Urinary bladder (tissue), 4 donors: ENCODE measurements around the gene SMYD3. TPM values are rescaled to one million over a fixed set of nuclear protein-coding genes. Genes with fewer than 3 reads are reported as not detected.

Source experiments
- DNase-seq: peaks from one replicate; pipeline ENCODE4 v3.0.0-alpha.2; 2015; ENCODE audit errors: extremely low spot score
- H3K27ac ChIP-seq: one replicate; pipeline ENCODE4 v1.5.1; 2013; ENCODE audit warnings: low read depth, mild to moderate bottlenecking, moderate library complexity
- H3K36me3 ChIP-seq: one replicate; pipeline ENCODE4 v1.6.1; 2013; ENCODE audit warnings: mild to moderate bottlenecking, moderate library complexity; ENCODE audit not compliant: insufficient read depth
- H3K4me1 ChIP-seq: one replicate; pipeline ENCODE4 v1.6.1; 2013; ENCODE audit warnings: mild to moderate bottlenecking, moderate library complexity; ENCODE audit not compliant: insufficient read depth
- H3K4me3 ChIP-seq: one replicate; pipeline ENCODE4 v1.5.1; 2013; ENCODE audit warnings: low read depth, low read length
- WGBS: extraction: QIAGEN DNeasy Blood & Tissue Kit; methylation state at CpG from one replicate; pipeline ENCODE4 v1.1.7; 2013; 5-methylcytosine and 5-hydroxymethylcytosine counted together
- polyA plus RNA-seq: library from polyadenylated mRNA; stranded (reverse); fragments of 200-250 nt; gene quantifications from one replicate; pipeline ENCODE4 v1.2.3, GENCODE V29; 2013
- total RNA-seq: library from RNA; depleted of rRNA; stranded (reverse); fragments of >200 nt; gene quantifications from one replicate; pipeline ENCODE4 v1.2.3, GENCODE V29; 2014
- donor health status: healthy with polysubstance abuse.
- donor health status: healthy.

The SMYD3 gene
- total and polyA plus RNA-seq, 2 donors = 18.2 to 44.6 TPM

GRCh38 chr1:245999697-246000637 lies 507.1 kb downstream of the SMYD3 start:
- no peaks in the 10 kb centered on the region for H3K4me1 ChIP-seq
- no peak overlapping the region for H3K4me3 ChIP-seq
- no peak overlapping the region for H3K27ac ChIP-seq
- no peak for DNase-seq
- no peaks in the 10 kb centered on the region for H3K36me3 ChIP-seq
- WGBS = 68% methylated on average over 10 of the region's 10 CpGs

DNA sequence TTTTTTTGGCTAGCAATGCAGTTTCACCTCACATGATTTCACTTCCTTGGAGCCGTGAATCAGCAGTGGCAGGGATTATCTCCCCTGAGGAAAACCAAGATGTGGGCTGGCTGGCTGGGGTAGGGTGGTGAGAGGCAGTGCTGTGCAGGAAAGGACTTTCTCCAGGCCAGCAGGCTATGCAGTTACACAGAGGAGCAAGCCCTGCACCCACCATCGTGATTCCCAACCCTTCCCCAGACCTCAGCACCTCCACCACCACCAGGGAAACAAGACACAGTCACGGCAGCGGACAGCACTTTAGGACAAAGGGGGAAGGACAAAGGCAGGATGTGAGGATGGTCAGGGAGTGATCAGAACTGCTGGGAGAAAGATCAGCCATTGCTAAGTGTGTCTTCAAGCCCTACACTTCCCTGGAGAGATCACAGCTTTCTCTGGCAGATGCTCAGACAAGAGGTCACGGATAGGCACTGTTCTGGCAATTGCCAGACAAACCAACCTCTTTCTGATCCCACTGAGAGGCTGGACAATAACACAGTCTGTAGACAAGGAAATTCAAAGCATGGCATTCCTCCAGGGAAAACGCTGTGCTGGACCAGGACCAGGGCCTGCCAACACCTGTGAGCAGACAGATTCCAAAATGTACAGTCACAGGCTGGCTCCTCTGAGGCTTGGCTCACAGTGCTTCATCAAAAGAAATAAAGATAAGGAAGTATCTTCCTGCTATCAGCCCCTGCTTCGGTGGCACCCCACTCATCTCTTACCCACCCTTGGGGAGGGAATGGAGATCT lies 509.4 kb downstream of the SMYD3 start:
- DNase-seq = no peak
- Histone ChIP-seq H3K4me1 (no peaks in the 10 kb centered on the region), H3K36me3 (no peaks in the 10 kb centered on the region), H3K27ac (no peak overlapping the region), H3K4me3 (no peak overlapping the region)
- WGBS = 52% methylated on average over 7 of the region's 7 CpGs

GRCh38 chr1:245996811-245997210 lies 510.3 kb downstream of the SMYD3 start:
- 93% methylated on average over 15 of the region's 15 CpGs for WGBS
- H3K4me3 ChIP-seq = no peak overlapping the region

DNA sequence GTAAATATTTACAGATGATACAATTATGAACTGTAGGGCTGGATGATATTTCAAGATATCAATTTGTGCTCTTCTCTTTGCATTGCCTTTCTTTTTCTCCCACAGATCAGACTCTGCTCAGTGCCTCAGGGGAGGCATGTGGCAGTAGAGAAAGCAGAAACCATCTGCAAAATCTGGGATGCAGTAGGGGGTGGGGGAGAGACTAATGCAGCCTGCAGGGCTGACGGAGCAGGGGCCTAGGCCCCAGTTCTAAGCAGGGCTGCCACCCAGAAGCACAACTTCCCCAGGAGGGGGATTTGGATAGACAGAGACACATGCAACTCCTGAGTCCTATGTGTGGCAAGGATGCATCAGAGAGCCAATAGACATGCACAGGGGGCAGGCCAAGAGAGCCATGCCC lies 511.6 kb downstream of the SMYD3 start:
- WGBS = 96% methylated on average over 1 of the region's 1 CpG
- no peaks in the 10 kb centered on the region for H3K36me3 ChIP-seq
- no peak overlapping the region for H3K27ac ChIP-seq
- H3K4me1 ChIP-seq = no peaks in the 10 kb centered on the region
- no peak for DNase-seq
- H3K4me3 ChIP-seq = no peak overlapping the region

More at GRCh38 chr1:245996811-245997210, 510.3 kb downstream of the SMYD3 start:
- no peak for DNase-seq
- Histone ChIP-seq H3K36me3 (no peaks in the 10 kb centered on the region), H3K27ac (no peak overlapping the region), H3K4me1 (no peaks in the 10 kb centered on the region)

DNA sequence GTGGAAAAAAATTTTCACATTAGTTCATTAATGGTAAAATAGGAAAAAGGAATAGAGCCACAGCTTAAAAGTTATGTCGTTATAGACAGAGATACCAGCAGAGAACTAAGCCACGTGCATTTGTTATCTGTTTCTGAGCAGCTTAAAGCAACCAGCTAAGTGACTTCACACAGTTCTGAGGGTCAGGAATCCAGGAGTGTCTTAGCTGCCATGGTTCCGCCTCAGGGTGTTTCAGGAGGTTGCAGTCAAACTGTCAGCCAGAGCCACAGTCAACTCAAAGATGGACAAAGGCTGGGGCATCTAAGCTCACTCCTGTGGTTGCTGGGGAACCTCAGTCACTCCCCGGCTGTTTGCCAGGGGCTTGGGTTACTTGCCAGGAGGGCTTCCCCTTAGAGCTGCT lies 515.8 kb downstream of the SMYD3 start:
- 79% methylated on average over 4 of the region's 4 CpGs for WGBS
- Histone ChIP-seq H3K36me3 (no peaks in the 10 kb centered on the region), H3K4me3 (no peak overlapping the region), H3K27ac (no peak overlapping the region), H3K4me1 (no peaks in the 10 kb centered on the region)
- no peak for DNase-seq

GRCh38 chr1:245990315-245991022 lies 516.6 kb downstream of the SMYD3 start:
- DNase-seq = no peak
- H3K4me1 ChIP-seq = no peaks in the 10 kb centered on the region
- 81% methylated on average over 6 of the region's 6 CpGs for WGBS
- H3K27ac ChIP-seq = no peak overlapping the region
- no peak overlapping the region for H3K4me3 ChIP-seq
- no peaks in the 10 kb centered on the region for H3K36me3 ChIP-seq

DNA sequence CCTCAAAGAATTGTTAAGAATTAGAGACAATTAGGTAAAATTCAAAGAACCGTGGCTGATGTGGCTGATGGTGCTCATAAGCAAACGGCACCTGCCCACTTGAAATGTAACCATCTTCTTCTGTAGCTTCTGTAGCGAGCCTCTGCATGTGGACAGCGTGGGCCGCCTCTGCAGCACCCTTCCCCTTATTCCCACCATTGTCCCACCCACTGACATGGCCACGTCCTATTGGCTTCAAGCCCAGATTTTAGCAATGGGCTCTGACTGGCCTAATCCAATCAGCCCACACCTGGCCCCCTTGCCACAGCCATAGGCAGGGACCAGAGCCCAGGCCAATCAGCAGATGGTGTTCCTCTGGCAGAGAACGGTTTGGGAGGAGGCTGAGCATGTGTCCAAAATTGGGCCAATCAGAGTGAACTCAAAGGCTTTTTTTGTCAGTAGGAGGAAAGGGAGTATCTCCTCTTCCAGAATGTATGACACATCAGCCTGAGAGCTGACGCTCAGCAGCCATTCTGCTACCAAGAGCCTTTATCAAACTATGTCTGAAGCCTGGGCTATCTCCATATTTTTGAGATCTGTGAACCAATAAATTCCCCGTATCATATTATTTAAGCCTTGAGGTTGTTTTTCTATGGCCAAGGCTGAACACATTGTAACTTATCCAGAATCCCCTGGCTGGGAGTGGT lies 518.5 kb downstream of the SMYD3 start:
- H3K27ac ChIP-seq = no peak overlapping the region
- no peaks in the 10 kb centered on the region for H3K4me1 ChIP-seq
- H3K4me3 ChIP-seq = no peak overlapping the region
- WGBS = 90% methylated on average over 9 of the region's 9 CpGs
- DNase-seq = no peak
- H3K36me3 ChIP-seq = no peaks in the 10 kb centered on the region

DNA sequence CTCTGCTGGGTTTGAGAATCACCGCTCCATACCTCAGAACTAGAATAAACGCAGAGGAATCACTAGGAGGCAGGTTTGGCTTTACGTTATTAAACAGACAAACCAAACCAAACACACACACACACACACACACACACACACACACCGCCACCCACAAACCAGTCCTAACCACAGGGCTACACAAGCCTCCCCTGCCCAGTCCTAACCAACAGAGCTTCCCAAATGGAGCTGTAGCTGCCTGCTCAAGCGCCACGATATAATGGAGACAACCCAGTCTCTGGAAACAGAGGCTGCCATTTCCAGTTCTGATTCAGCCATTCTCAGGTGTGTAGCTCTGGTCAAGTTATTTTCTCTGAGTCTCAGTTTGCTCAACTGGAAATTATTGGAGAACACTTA lies 519.1 kb downstream of the SMYD3 start:
- H3K27ac ChIP-seq = no peak overlapping the region
- WGBS = 96% methylated on average over 6 of the region's 6 CpGs
- H3K4me1 ChIP-seq = no peaks in the 10 kb centered on the region
- H3K36me3 ChIP-seq = no peaks in the 10 kb centered on the region
- no peak for DNase-seq
- no peak overlapping the region for H3K4me3 ChIP-seq

GRCh38 chr1:245987577-245987976 lies 519.5 kb downstream of the SMYD3 start:
- Histone ChIP-seq H3K4me1 (no peaks in the 10 kb centered on the region), H3K36me3 (no peaks in the 10 kb centered on the region), H3K27ac (no peak overlapping the region), H3K4me3 (no peak overlapping the region)
- DNase-seq = no peak
- WGBS = 77% methylated on average over 6 of the region's 6 CpGs

DNA sequence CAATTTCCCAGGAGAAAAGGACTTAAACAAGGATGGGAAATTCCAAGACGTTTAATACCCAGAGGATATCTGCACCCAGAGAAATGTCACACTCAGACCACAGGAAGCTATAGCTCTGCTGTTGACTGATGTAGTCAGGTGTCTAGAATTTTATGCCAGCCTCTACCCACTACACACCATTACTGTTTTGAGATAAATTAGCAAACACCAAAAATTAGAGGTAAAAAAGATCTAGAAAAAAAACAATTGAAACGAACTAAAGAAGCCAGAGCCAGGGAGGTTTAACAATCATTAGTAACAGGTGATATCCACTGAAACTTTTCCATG lies 519.9 kb downstream of the SMYD3 start:
- H3K27ac ChIP-seq = no peak overlapping the region
- 52% methylated on average over 2 of the region's 2 CpGs for WGBS
- no peak overlapping the region for H3K4me3 ChIP-seq
- no peaks in the 10 kb centered on the region for H3K36me3 ChIP-seq
- H3K4me1 ChIP-seq = no peaks in the 10 kb centered on the region
- no peak for DNase-seq

- WGBS = 18% methylated on average over 12 of the region's 12 CpGs
- no peaks in the 10 kb centered on the region for H3K36me3 ChIP-seq
- H3K4me3 ChIP-seq = no peak overlapping the region
- no peak overlapping the region for H3K27ac ChIP-seq
- H3K4me1 ChIP-seq = no peaks in the 10 kb centered on the region
- peak; percentile 82 for DNase-seq
Observed at GRCh38 chr1:245986404-245987218, 520.5 kb downstream of the SMYD3 start.

DNA sequence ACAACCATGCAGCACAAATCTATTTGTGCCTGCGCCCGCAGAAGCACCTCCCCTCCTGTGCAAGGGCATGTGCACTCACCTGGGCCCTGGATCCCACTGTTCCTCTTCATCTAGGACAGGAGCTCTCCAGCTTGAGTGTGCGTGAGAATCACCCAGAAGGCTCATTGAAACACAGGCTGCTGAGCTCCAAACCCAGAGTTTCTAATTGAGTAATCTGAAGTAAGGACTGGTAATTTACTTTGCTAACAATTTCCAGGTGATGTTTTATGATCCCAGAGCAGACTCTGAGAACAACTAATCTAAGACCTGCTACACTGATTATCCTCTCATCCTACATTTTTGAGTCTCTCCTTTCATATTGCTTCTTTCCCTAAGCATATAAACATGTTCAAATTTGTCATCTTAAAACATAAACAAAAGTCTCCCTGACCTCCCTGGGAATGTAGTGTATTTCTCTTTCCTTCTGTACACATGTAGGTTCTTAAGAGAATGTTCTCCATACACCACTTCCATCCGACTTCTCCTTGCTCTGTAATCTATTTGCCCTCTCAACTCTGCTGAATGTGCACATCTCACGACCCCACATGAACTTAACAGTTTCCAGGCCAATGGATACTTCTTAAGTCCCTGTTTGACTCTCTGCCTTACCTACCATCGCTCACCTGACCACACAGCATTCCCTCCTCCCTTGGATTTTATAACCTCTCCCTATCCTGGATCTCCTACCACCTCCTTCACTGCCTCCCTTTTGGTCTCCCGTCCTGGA lies 522.5 kb downstream of the SMYD3 start:
- Histone ChIP-seq H3K4me3 (no peak overlapping the region), H3K4me1 (no peaks in the 10 kb centered on the region), H3K27ac (no peak overlapping the region), H3K36me3 (no peaks in the 10 kb centered on the region)
- no peak for DNase-seq
- WGBS = 95% methylated on average over 7 of the region's 7 CpGs
